HG03060 (cell line): ENCODE measurements around the gene GRK1.

Experiments
- ATAC-seq: cut with Tn5 transposase; IDR thresholded peaks from one replicate; pipeline ENCODE4 v1.9.1; 2021; ENCODE audit warnings: low read depth, moderate number of reproducible peaks; ENCODE audit not compliant: unreplicated experiment

GRK1 gene

GRCh38 chr13:113769106-113769505, 102.1 kb downstream of the GRK1 start:
- ATAC-seq: no peak

DNA sequence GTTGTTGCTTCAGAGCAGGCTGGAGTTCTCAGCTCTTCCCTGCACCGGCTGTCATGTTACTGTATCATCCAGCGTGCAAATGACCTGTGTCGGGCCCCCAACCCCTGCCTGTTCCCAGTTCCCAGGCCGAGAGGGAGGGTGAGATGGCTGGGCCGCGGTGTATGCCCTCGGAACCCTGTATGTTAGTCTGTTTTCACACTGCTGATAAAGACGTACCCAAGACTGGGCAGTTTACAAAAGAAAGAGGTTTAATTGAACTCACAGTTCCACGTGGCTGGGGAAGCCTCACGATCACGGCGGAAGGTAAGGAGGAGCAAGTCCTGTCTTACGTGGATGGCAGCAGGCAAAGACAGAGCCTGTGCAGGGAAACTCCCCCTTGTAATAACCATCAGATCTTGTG, 102.9 kb downstream of the GRK1 start:
- no peak for ATAC-seq

GRCh38 chr13:113770441-113770840, 103.4 kb downstream of the GRK1 start:
- ATAC-seq: no peak

GRCh38 chr13:113770937-113771336, 103.9 kb downstream of the GRK1 start:
- no peak for ATAC-seq

GRCh38 chr13:113771709-113772331, 104.8 kb downstream of the GRK1 start:
- no peak for ATAC-seq

DNA sequence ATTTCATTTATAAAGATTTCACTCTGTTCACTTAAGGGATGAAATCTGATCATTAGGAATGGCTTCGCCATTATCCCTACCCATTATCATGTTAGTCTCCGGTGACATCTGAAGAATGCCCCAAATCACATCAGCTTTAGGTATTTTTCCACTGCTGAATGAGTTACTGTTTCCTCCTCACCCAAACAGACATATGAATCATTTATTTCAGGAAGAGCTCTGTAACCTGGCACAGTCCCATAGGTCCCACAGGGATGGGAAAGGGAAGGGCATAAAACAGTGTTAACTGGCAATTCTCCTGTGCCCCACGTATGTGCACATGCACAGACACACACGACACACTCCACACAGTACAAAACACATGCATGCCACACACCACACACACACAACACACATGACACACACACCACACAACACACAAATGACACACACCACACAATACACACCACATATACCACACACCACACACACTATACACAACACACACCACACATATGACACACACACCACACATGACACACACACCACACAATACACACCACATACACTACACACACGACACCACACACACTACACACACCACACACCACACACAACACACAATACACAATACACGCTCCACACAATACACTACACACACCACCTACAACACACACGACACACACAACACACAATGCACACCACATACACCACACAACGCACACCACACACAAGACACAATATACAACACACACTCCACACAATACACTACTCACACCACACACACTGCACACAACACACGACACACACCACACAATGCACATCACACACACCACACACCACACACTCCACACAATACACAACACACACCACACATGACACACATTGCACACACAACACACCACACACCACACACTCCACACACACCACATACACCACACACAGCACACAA, 107.4 kb downstream of the GRK1 start:
- no peak for ATAC-seq

GRCh38 chr13:113775451-113776145, 108.6 kb downstream of the GRK1 start:
- no peak for ATAC-seq

DNA sequence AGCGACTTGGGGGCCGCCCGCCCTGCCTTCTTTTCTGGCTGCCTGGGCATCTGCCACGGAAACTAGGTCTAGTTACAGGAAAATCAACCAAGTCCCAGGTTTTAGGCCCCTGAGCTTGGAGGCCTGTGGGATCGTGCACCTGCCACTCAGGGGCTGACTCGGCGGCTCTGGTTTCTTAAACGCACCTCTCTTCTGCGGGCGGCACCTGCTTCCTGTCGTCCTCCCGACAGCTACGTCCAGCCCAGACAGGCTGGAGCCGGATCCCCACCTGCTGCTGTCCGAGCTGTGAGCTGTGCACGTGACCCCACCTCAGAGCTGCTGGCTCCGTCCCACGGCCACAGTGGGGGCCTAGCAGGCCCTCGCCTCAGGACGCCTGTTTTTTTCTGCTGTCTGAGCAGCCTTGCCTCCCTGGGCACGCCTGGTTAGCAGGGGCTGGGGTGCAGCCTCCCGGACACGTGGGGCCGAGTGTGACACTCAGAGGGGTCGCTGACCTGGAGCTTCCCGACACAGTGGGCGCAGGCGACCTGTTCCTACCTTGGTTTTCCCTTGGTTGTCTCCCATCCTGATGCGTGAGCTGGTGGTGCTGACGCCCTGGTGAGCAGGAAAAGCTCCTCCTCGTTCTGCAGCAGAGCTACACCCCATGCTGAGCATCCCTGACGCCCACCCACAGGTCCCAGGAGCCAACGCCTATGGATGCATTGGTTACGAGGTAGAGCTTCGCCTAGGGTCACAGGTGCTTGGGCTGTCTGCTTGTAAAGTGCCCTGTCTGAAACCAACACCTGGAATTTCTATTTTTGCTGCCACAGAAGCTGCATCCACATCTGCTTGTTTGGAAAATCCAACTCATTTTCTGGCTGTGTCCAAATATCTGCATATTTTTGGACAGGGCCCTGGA, 109.5 kb downstream of the GRK1 start:
- no peak for ATAC-seq

- no peak for ATAC-seq
These were observed 110.6 kb downstream of the GRK1 start for GRCh38 chr13:113777311-113778260.

DNA sequence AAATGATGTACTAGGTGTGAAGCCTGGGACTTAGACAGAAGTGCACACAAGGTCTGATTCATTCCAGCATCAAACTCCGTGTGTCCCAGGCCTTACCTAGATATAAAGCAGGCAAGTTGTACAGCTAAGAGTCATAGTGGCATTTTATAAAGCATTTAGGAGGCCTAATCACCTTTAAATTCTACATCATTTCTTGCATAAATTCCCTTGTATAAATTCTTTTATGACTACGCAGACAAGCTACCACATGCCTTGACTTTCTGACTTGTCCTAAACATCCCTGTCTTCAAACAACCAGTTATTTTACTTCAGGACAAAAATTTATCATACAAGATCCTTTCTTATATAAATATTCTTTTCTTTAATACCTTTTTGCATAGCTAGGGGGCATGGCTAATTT, 114.6 kb downstream of the GRK1 start:
- ATAC-seq: no peak

- no peak for ATAC-seq
These were observed 115.5 kb downstream of the GRK1 start for GRCh38 chr13:113782472-113782871.

DNA sequence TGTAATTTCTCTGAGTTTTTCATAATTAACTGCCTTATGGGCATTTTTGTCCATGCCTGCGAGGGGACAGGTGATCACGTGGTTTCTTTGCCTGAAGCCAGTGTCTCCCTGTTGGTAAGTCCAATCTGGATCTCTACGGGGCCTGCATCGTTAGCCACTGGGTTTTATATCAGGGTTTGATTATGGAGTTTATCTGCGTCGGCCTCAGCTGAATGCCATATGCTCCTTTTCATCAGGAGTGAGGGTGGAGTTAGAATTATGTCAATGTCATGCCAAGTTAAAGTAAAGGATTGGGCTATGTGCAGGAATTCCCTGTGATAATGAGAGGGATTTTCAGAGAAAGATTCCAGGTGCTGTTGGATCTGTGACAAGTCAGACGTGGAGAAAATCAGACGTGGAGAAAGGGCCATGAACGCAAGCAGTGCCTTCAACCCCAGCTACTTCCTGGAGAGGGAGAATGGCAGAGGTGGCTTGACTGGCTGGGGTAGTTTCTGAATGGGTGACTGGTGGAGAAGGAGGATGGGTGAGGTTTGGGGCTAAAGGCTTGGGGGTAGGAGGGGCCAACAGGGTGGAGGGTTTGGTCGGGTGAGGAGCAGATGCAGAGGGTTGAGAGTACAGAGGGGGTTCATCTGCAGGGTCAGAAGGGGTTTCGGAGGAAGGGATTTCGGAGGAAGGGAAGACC, 116.3 kb downstream of the GRK1 start:
- ATAC-seq: no peak

DNA sequence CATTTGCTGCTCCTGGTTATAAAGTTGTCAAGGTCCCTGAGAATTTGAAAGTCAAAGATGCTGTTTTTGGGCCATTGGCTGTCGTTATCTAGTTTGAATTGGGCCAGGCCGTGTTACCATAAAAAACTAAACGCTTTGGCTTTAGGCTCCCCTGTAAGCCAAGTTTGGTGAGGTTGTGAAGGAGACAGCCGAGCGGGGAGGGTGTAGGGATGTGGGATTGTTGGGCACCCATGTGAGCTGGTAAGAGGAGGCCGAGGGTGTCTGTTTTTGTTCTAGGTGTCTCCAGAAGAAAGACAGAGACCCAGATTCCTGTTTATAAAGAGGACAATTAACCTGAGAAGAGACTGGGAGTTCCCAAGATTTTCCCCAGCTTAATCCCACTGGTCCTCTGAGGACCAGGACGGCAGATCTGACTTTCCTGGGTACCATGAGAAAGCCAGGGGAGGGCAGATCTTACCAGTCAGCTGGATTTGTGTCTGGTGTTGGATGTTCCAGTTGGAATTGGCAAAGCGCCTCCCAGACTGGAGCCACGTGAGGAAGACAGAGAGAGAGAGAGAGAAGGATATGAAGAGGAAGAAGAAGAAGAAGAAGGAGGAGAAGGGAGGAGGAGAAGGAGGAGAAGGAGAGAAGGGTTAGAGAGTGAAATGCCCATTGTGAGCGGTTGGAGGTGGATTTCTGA, 117.1 kb downstream of the GRK1 start:
- ATAC-seq: no peak

DNA sequence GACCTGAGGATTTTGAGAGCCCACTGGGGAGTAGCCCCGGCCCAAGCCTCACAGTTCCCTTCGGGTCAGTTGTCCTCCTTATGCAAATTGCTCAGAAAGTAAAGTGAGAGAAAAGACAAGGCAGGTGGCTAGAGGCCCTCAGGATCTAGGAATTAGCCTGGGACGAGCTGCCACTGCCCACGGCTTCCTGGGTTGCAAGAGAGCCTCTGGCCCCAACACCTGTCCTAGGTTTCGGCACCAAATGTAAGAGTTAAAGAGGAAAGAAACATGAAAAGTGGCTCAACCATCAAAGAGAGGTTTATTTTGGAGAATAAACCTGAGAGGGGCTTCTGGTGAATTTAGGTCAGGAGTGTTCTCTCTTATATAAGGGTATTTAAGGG, 117.6 kb downstream of the GRK1 start:
- no peak for ATAC-seq

- no peak for ATAC-seq
These were observed 118.3 kb downstream of the GRK1 start for GRCh38 chr13:113785051-113786010.

- no peak for ATAC-seq
These were observed 119.3 kb downstream of the GRK1 start for GRCh38 chr13:113786262-113786841.
